GM12873 (cell line): ENCODE results near the gene MYO7B.

Source experiments
- CTCF ChIP-seq: IDR thresholded peaks from 2 replicates; pipeline ENCODE4 v1.5.1; 2012; ENCODE audit warnings: low read depth, mild to moderate bottlenecking, moderate library complexity, low read length, control low read depth; ENCODE audit not compliant: insufficient read depth; ENCODE audit errors: missing control alignments

MYO7B gene

GRCh38 chr2:127609818-127610217 is 74.3 kb downstream of the MYO7B start:
- TF ChIP-seq CTCF = no peak

GRCh38 chr2:127610561-127610960 is 75.1 kb downstream of the MYO7B start:
- no peak for TF ChIP-seq CTCF

- no peak for TF ChIP-seq CTCF
Observed at GRCh38 chr2:127611076-127611925, 75.8 kb downstream of the MYO7B start.

- no peak for TF ChIP-seq CTCF
Observed at GRCh38 chr2:127612111-127612822, 76.8 kb downstream of the MYO7B start.

- no peak for TF ChIP-seq CTCF
Observed at GRCh38 chr2:127614246-127614645, 78.8 kb downstream of the MYO7B start.

- no peak for TF ChIP-seq CTCF
Observed at GRCh38 chr2:127614731-127615130, 79.2 kb downstream of the MYO7B start.

- TF ChIP-seq CTCF = no peak
Observed at GRCh38 chr2:127615511-127616166, 80.2 kb downstream of the MYO7B start.
